Activated T-cell treated with anti-CD3 and anti-CD28 coated beads, Interleukin-2, amount 50 U/mL, for 48 hours (primary cell): Measurements from ENCODE around the gene GGNBP2.
"Not testable (repeated sequence)": the region's sequence is repeated elsewhere in the genome, so short reads cannot be mapped to it uniquely, and the experiment has no call there.

Experiments
- DNase-seq, 2 experiments: peaks; one replicate each; pipeline ENCODE4 v3.0.0-alpha.2; 2020

GGNBP2 gene

GRCh38 chr17:36602030-36602748 is 57.5 kb downstream of the GGNBP2 start:
- peak; percentile 53 to 54 for DNase-seq

GRCh38 chr17:36602924-36603384 is 58.2 kb downstream of the GGNBP2 start:
- DNase-seq = peak; percentile 81 to 83

- DNase-seq = not testable (repeated sequence)
Measured at GRCh38 chr17:36605028-36605427, 60.3 kb downstream of the GGNBP2 start.

- no peak for DNase-seq
Measured at GRCh38 chr17:36608280-36608679, 63.6 kb downstream of the GGNBP2 start.

GRCh38 chr17:36608794-36609497 is 64.2 kb downstream of the GGNBP2 start:
- no peak for DNase-seq

- no peak for DNase-seq
Measured at GRCh38 chr17:36609498-36609862, 64.8 kb downstream of the GGNBP2 start.

GRCh38 chr17:36610474-36610873 is 65.8 kb downstream of the GGNBP2 start:
- DNase-seq = no peak

GRCh38 chr17:36611345-36612072 is 66.8 kb downstream of the GGNBP2 start:
- no peak for DNase-seq

DNA sequence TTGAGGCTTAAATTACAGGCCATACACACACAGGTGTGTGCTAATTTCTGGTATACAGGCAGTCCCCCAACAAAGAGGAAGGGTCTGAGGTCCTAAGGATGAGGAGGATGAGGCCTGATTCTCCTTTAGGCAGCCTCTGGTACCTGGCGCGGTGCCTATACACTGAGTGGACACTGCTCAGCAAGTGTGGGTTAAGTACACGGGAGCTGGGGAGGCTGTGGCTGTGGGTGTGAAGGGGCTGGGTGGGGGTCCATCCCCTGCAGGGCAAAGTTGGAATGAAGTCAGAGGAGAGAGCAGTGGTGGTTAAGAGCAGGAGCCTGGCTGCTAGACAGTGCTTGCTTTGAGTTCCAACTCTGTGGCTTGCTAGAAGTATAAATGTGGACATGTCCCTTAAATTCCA is 67.6 kb downstream of the GGNBP2 start:
- DNase-seq = no peak

GRCh38 chr17:36613155-36613554 is 68.4 kb downstream of the GGNBP2 start:
- no peak for DNase-seq

- no peak for DNase-seq
Measured at GRCh38 chr17:36614081-36614480, 69.4 kb downstream of the GGNBP2 start.

DNA sequence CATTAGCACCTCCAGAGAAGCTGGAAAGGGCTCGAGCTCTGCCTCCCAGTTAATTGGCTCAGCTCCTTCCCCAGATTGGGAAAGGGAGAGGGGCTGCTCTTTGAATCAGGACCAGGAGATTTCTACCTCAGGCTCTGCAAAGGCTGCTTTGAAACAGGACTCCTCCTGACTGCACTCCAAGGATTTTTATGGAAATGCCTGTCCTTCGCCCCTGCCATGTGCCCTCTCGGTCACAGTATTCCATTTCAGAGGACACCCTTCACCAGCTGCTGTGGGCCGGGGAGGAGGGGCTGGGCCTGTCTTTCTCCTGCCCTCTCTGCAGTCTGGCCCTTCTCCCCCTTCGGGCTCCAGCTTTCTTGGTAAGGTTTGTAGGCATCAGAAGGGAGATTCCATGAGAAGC is 70.2 kb downstream of the GGNBP2 start:
- DNase-seq = no peak

GRCh38 chr17:36616061-36617029 is 71.6 kb downstream of the GGNBP2 start:
- DNase-seq = no peak

DNA sequence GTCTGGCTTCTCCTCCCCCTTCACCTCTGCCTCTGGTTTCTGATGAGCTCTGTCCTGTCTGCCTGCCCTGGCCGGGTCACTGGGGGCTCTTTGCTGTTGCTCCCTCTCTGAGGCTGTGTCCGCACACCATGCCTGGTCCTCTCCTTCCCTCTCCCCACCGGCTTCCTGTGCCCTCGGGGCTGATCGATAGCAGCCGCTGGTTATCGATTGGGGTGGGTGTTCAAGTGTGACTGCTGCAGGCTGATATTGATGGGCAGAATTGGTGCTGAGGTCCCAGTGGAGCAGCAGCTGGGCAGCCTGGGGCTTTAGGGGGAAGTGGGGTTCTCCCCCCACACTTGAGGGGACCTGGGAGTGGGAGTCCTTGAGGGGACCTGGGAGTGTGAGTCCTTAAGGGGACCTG is 73.1 kb downstream of the GGNBP2 start:
- no peak for DNase-seq

GRCh38 chr17:36623281-36623680 is 78.6 kb downstream of the GGNBP2 start:
- no peak for DNase-seq

- DNase-seq = no peak
Measured at GRCh38 chr17:36625188-36625587, 80.5 kb downstream of the GGNBP2 start.

DNA sequence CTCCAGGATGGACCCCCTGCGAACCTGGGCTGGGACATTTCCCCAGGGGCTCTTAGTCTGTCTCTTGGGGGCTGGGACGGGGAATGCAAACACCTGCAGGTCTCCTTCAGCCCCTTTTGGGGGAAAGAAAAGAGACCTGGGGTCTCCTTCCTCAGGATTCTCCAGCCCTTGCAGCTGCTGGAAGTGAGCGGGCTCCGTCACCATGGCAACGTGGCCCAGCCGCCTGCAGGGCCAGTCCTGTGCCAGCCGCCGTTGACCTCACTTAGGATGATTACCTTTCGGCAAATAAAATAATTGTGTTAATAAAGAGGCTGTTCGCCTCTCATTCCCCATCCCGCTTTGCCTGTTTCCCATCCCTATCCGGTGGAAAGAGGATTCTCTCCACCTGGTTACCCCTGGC is 82.4 kb downstream of the GGNBP2 start:
- no peak for DNase-seq

DNA sequence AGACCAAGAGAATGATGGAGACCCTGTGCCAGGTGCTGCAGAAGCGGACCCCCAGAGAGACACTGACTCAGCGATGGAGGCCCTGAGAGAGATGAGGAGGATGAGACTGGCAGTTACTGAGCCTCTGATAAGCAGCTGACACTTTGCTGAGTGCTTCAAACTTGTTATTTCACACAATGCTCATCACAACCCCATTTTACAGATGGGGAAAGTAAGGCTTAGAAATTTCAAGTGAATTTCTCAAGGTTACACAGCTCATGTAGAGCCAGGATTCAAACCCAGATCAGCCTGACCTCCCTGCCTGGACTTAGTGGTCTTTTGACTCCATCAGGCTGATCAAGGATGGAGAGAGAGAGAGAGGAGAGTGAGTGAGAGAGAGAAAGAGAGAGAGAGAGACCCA is 83.9 kb downstream of the GGNBP2 start:
- no peak for DNase-seq

DNA sequence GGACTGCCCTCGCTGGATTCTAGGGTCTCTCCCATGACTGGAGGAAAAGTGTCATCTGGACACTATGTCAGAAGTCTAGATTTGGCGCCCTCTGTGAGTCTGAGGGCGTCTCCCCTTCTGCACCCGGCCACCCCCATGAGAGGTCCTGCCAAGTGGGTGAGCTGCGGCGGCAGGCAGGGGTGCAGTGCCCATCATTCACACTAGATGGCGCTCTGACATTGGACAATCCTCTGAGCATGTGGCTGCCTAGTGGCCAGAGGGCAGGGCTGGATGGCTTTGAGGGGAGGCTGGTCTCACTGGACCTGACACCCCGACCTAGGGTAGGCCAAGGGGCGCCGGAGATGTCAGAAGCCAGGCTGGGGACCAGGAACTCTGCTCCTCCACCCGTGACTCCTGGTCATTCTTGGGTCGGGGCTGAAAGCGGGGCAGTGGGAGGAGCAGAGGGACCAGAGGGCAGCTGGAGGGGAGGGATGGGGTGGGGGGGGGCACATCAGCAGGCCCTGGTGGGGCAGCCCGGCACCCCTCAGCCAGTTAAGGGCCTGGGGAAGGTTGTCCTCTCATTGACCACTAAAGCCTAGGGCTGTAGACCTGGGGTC is 84.6 kb downstream of the GGNBP2 start:
- DNase-seq = peak; percentile 89

- DNase-seq = no peak
Measured at GRCh38 chr17:36629970-36630502, 85.3 kb downstream of the GGNBP2 start.

DNA sequence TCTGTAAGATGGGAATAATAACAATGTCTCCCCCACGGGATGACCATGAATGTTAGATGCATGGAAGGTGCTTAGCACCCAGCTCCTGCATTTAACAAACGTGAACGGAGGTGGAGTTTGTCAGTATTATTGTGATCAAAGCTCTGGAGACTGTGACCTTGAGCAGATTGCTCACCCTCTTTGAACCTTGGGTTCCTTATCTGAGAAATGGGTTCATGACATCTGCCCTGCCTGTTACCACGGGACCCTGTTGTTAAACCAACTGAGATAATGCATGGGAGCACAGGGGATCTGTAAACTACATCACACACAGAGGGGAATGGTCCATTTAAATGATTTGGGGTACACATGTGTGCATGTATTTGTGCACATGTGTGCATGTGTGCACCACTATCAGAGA is 86.3 kb downstream of the GGNBP2 start:
- no peak for DNase-seq
